ENCODE data around the gene PTGIS. TPM values are rescaled to one million over a fixed set of nuclear protein-coding genes. Genes with fewer than 3 reads are reported as not detected.

PTGIS gene
- total RNA-seq, 4 donors from 2014 or later: 1.6 to 34.1 (median 8.6) TPM

DNA sequence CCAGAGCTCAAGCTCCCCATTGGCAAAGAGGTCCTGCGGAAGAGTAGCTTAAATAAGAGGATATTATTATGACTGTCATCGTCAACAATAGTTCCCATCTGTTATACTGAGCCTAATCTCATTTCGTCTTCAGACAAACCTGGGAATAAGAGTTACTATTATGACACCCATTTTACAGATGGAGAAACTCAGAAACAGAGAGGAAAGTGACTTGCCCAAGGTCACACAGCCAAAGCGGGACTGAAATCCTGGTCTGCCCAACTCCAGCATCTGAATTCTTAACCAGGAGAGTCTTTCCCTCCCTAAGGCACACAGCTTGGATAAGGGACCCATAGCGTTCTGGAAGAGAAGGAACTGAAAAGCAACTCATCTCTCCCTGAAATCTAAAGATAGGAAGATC, 23.4 kb downstream of the PTGIS start:
- H3K9me3 ChIP-seq: peaks cover 0 to 8% (median 0%) of the 10 kb centered on the region in 3 donors
- H3K27ac ChIP-seq: peak overlapping the region in 1 of 4 donors; percentile 34
- peaks cover 0 to 6% (median 0%) of the 10 kb centered on the region in 3 donors for H3K4me1 ChIP-seq
- peaks cover 0 to 12% (median 0%) of the 10 kb centered on the region in 4 donors for H3K27me3 ChIP-seq
- H3K4me3 ChIP-seq: no peak overlapping the region
- no peak for DNase-seq
- WGBS, 2 donors: 88 to 89% methylated on average over 4 to 5 of the region's 5 CpGs
- intact Hi-C loops (cut with DNase I): loop anchor here (5.0 to 10.0 kb wide), 2 partner anchors 63 to 340 kb away; no protein-coding TSS in a partner anchor
- H3K36me3 ChIP-seq: peaks cover 0 to 20% (median 0%) of the 10 kb centered on the region in 3 donors
- TF ChIP-seq, protein P1, sequence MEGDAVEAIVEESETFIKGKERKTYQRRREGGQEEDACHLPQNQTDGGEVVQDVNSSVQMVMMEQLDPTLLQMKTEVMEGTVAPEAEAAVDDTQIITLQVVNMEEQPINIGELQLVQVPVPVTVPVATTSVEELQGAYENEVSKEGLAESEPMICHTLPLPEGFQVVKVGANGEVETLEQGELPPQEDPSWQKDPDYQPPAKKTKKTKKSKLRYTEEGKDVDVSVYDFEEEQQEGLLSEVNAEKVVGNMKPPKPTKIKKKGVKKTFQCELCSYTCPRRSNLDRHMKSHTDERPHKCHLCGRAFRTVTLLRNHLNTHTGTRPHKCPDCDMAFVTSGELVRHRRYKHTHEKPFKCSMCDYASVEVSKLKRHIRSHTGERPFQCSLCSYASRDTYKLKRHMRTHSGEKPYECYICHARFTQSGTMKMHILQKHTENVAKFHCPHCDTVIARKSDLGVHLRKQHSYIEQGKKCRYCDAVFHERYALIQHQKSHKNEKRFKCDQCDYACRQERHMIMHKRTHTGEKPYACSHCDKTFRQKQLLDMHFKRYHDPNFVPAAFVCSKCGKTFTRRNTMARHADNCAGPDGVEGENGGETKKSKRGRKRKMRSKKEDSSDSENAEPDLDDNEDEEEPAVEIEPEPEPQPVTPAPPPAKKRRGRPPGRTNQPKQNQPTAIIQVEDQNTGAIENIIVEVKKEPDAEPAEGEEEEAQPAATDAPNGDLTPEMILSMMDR (IDR thresholded peaks at IDR 0.05): no peak
- no peak for TF ChIP-seq POLR2A (IDR thresholded peaks at IDR 0.05)

DNA sequence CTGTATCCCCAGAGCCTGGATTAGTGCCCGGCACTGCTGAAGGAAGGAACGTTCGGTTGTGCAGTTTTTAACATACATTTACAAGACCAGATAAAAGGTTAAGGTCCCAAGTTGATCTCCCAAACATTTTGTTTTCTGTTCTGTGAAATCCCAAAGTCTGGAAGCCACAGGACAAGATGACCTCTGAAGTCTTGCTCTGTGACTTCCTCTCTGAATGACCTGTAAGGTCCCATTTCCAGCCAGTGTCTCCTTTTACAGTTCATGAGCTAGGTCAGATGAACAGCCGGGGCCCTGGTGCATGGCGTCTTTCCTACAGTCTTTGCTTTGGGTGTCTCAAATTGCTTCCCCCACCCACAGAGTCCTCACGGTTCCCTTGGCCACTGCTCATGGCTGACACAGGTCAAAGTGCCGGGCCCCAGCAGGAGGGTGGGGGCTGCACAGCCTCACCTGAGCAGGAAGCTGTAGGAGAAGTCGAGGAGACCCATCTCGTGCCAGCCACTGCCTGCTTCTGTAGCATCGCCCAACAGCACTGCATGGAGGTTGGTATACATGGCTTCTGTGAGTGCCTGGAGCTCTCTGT, 24.0 kb downstream of the PTGIS start:
- Histone ChIP-seq H3K27me3 (peaks cover 0 to 12% (median 0%) of the 10 kb centered on the region in 4 donors), H3K36me3 (peaks cover 0 to 25% (median 0%) of the 10 kb centered on the region in 3 donors), H3K9me3 (peaks cover 0 to 8% (median 0%) of the 10 kb centered on the region in 3 donors), H3K27ac (peak overlapping the region in 1 of 4 donors; percentile 9), H3K4me1 (peaks cover 0 to 6% (median 0%) of the 10 kb centered on the region in 3 donors), H3K4me3 (no peak overlapping the region)
- DNase-seq: no peak
- intact Hi-C loops (cut with DNase I): loop anchor here (5.0 to 10.0 kb wide), 2 partner anchors 63 to 341 kb away; no protein-coding TSS in a partner anchor
- TF ChIP-seq, protein P1 (IDR thresholded peaks at IDR 0.05): no peak
- TF ChIP-seq POLR2A (IDR thresholded peaks at IDR 0.05): no peak
- WGBS, 2 donors: 44 to 77% methylated on average over 4 of the region's 10 CpGs

DNA sequence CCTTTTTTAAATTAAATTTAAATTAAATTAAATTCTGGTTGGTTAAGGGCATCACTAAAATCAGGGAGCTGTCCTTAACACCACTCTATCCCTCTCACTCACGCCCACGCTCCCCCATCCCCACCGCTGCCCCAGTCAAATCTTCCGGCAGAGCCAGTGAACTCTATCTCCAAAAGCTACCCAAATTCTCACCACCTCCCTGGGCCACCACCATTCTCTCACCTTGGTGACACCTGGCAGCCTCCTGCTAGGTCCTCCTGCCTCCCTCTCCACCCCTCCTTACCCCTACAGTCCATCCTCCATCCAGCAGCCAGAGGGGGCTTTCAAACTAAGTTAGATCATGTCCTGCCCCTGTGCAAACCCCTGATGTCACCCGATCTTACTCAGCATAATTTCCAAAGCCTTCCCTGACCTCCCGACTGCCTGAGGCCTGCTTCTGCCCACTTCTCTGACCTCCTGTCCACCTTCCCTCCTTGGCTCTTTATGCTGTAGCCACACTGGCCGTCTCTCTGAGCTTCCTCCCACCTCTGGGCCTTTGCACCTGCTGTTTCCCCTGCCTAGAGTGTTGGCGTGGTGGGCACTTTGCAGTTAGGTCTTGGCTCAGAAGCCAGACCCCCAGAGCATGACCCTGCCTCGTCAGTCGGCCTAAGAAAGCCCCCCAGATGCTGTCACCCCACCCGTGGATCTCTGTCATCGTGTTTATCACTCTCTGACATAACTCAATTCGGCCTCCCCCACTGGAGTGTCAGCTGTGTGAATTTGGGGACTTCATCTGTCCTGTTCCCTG, 24.7 kb downstream of the PTGIS start:
- peaks cover 0 to 12% (median 0%) of the 10 kb centered on the region in 4 donors for H3K27me3 ChIP-seq
- intact Hi-C loops (cut with DNase I): loop anchor here (5.0 to 10.0 kb wide), 2 partner anchors 64 to 342 kb away; no protein-coding TSS in a partner anchor
- no peak overlapping the region for H3K4me3 ChIP-seq
- no peak for DNase-seq
- 78% methylated on average over 12 to 13 of the region's 13 CpGs for WGBS, 2 donors
- peak overlapping the region in 2 of 4 donors; percentile 3 to 21 for H3K27ac ChIP-seq
- H3K36me3 ChIP-seq: peaks cover 0 to 27% (median 0%) of the 10 kb centered on the region in 3 donors
- peaks cover 0 to 8% (median 0%) of the 10 kb centered on the region in 3 donors for H3K9me3 ChIP-seq
- TF ChIP-seq POLR2A (IDR thresholded peaks at IDR 0.05): no peak
- TF ChIP-seq, protein P1 (IDR thresholded peaks at IDR 0.05): no peak
- peaks cover 0 to 6% (median 0%) of the 10 kb centered on the region in 3 donors for H3K4me1 ChIP-seq

DNA sequence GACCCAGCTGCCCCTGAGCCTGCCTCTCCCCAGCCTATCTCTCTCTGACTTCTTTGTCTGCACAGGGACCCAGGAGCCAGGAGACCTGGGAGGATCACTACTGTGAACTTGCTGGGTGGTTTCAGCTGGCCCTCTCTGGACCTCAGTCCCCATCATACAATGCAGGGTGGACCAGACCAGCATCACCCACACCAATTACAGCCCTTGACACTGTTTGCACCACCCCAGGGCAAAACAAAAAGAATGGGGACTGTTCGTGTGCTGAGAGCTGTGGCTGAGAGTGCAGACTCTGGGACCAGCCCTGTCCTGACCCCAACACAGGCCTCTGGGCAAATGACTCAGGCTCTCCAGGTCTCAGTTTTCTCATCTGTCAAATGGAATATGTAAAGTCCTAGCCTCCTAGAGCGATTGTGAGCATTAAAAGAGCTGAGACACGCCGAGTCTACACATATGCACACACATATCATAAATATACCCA, 25.4 kb downstream of the PTGIS start:
- TF ChIP-seq, protein P1 (IDR thresholded peaks at IDR 0.05): no peak
- no peak for TF ChIP-seq POLR2A (IDR thresholded peaks at IDR 0.05)
- Histone ChIP-seq H3K4me1 (peaks cover 0 to 6% (median 0%) of the 10 kb centered on the region in 3 donors), H3K4me3 (no peak overlapping the region), H3K36me3 (peaks cover 0 to 27% (median 0%) of the 10 kb centered on the region in 3 donors), H3K27me3 (peaks cover 0 to 11% (median 0%) of the 10 kb centered on the region in 4 donors), H3K9me3 (peaks cover 0 to 8% (median 0%) of the 10 kb centered on the region in 3 donors), H3K27ac (peak overlapping the region in 3 of 4 donors; percentile 8 to 55 (median 22))
- intact Hi-C loops (cut with DNase I): loop anchor here (5.0 to 10.0 kb wide), 2 partner anchors 65 to 342 kb away; no protein-coding TSS in a partner anchor
- 82 to 87% methylated on average over 4 of the region's 4 CpGs for WGBS, 2 donors
- no peak for DNase-seq

Data from esophagus squamous epithelium (tissue), 5 donors.